Colonic mucosa (tissue), 4 donors: ENCODE results near the gene B3GALT6. TPM values are rescaled to one million over a fixed set of nuclear protein-coding genes. Genes with fewer than 3 reads are reported as not detected.

Source experiments
- DNase-seq: peaks from one replicate; pipeline ENCODE4 v3.0.0-alpha.2; 2020
- H3K27ac ChIP-seq: fragments of 200-600 bp; one replicate; pipeline ENCODE4 v1.8.0; 2021
- H3K27me3 ChIP-seq: fragments of 200-600 bp; one replicate; pipeline ENCODE4 v1.8.0; 2021
- H3K36me3 ChIP-seq: fragments of 200-600 bp; one replicate; pipeline ENCODE4 v1.8.0; 2021
- H3K4me1 ChIP-seq: fragments of 200-600 bp; one replicate; pipeline ENCODE4 v1.8.0; 2021; ENCODE audit warnings: mild to moderate bottlenecking
- H3K4me3 ChIP-seq: fragments of 200-600 bp; one replicate; pipeline ENCODE4 v1.8.0; 2021
- H3K9ac ChIP-seq, 2 donors: one replicate each; pipeline ENCODE4 v1.7.0; 2013; ENCODE audit warnings: control low read depth in 2 of 2, low read depth in 2 of 2, low read length in 2 of 2
- H3K9me3 ChIP-seq: fragments of 200-600 bp; one replicate; pipeline ENCODE4 v1.8.0; 2021
- intact Hi-C: fragments of 100-400 bp; cut with DNase I; formaldehyde crosslinking; loops from one replicate; pipeline ENCODE4 v1.14.1; 2022
- total RNA-seq, 2 donors: library from RNA; stranded (reverse); fragmentation: NEBNext Ultra II Directional in 1 of 2; extraction: Animal tissue kit (Norgen Biotek cat#: 25700) in 1 of 2; gene quantifications; one replicate each; pipeline ENCODE4 v1.2.1, GENCODE V29; 2021
- TF ChIP-seq, protein P1 (sequence below): fragments of 200-600 bp; IDR thresholded peaks from one replicate; pipeline ENCODE4 v1.8.0; 2022; ENCODE audit warnings: antibody characterized with exemption, mild to moderate bottlenecking
- donor health status: healthy.
- donor health status: DM: no; HTN: no; CAD: no.
- donor health status: DM: no; HTN: no; CAD: no.

Gene B3GALT6
- total RNA-seq, 2 donors from 2014 or later = 8.0 to 12.0 TPM

DNA sequence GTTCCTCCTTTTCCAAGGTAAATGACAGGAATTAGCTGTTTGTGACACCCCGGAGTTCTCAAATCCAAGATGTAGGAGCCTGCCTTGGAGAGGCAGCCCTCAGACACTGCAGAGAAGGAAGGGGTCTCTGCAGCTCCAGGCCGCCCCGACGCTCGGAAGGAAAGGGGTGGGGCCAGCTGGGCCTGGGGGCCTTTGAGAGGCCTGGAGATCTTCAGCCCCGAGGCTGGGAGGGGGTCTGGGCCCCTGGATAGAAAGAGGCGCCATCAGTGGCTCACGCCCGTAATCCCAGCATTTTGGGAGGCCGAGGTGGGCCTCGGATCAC lies 24.5 kb upstream of the B3GALT6 start:
- Histone ChIP-seq H3K27me3 (peaks cover 28% of the 10 kb centered on the region), H3K27ac (no peak overlapping the region), H3K4me3 (no peak overlapping the region), H3K36me3 (no peaks in the 10 kb centered on the region), H3K9me3 (no peaks in the 10 kb centered on the region), H3K4me1 (peaks cover 4% of the 10 kb centered on the region), H3K9ac (no peak overlapping the region)
- intact Hi-C loops = no loop called here
- no peak for DNase-seq
- TF ChIP-seq, protein P1, sequence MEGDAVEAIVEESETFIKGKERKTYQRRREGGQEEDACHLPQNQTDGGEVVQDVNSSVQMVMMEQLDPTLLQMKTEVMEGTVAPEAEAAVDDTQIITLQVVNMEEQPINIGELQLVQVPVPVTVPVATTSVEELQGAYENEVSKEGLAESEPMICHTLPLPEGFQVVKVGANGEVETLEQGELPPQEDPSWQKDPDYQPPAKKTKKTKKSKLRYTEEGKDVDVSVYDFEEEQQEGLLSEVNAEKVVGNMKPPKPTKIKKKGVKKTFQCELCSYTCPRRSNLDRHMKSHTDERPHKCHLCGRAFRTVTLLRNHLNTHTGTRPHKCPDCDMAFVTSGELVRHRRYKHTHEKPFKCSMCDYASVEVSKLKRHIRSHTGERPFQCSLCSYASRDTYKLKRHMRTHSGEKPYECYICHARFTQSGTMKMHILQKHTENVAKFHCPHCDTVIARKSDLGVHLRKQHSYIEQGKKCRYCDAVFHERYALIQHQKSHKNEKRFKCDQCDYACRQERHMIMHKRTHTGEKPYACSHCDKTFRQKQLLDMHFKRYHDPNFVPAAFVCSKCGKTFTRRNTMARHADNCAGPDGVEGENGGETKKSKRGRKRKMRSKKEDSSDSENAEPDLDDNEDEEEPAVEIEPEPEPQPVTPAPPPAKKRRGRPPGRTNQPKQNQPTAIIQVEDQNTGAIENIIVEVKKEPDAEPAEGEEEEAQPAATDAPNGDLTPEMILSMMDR = no peak

DNA sequence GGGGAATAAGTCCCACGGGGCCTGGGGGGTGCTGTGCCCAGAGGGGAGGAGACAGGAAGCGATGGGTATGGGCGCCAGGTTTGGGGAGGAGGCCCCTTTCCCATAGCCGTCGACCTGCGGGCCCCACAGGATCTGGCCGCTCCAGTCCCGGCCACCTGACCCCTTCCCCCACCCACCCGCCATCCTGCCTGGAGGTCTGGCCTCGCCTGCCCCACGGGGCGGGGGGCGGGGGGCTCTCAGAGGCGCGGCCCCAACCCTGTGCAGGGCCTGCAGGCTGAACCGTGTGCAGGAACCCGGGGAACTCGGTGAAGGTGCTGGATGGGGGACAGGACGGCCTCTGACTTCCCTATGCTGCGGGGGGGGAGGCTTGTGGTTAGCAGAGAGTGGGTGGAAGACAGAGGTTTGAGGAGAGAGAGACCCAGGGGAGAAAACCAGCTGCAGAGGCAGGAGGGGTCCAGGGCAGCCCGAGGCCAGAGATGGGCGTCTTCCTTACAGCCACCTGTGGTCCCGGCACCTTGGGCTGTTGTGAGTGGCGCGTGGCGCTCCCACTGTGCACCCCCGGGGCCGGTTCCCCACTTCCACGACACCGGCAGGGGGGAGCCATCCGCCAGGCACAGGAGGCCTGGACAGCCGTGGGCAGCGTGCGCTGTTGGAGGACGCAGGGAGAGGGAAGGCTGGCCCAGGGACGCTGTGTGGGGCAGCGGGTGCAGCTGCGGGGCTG lies 23.2 kb upstream of the B3GALT6 start:
- H3K9ac ChIP-seq = peak overlapping the region in 1 of 2 donors; percentile 64
- no peaks in the 10 kb centered on the region for H3K36me3 ChIP-seq
- no peak overlapping the region for H3K27ac ChIP-seq
- TF ChIP-seq, protein P1 = no peak
- no peak for DNase-seq
- H3K4me3 ChIP-seq = no peak overlapping the region
- no peaks in the 10 kb centered on the region for H3K9me3 ChIP-seq
- intact Hi-C loops = no loop called here
- peaks cover 4% of the 10 kb centered on the region for H3K4me1 ChIP-seq
- peaks cover 24% of the 10 kb centered on the region for H3K27me3 ChIP-seq

DNA sequence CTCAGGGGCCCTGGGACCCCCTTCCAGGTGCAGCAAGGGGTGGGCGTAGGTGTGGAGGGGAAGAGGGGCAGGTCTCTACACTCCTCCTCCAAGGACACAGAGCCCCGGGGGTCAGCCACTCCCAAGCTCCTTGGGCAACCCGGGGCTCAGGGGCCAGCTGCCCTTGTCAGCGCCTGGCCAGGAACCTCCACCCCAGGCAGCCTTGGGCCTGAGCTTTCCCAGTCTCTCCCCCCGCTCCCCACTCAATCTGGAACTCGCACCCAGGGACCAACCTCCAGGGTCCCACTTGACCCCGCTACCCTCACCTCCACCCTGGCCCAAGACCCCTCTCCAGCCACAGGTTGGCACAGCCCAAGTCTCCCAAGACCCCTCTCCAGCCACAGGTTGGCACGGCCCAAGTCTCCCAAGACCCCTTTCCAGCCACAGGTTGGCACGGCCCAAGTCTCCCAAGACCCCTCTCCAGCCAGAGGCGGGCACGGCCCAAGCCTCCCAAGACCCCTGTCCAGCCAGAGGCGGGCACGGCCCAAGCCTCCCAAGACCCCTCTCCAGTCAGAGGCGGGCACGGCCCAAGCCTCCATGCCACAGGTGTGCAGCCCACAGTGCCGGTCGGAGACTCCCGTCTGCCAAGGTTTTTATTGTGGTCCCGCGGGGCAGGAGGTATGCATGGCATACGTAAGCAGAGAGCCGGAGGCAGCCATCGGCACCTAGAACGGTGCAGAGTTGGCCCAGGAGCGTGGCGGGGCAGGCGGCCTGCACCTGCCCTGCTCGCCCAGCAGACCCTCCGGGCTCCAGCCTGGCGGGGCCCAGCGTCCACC lies 21.1 kb upstream of the B3GALT6 start:
- Histone ChIP-seq H3K4me1 (peaks cover 4% of the 10 kb centered on the region), H3K9ac (no peak overlapping the region), H3K4me3 (no peak overlapping the region), H3K36me3 (no peaks in the 10 kb centered on the region), H3K27me3 (peaks cover 14% of the 10 kb centered on the region), H3K27ac (no peak overlapping the region), H3K9me3 (no peaks in the 10 kb centered on the region)
- no peak for DNase-seq
- TF ChIP-seq, protein P1 = no peak
- intact Hi-C loops = no loop called here

DNA sequence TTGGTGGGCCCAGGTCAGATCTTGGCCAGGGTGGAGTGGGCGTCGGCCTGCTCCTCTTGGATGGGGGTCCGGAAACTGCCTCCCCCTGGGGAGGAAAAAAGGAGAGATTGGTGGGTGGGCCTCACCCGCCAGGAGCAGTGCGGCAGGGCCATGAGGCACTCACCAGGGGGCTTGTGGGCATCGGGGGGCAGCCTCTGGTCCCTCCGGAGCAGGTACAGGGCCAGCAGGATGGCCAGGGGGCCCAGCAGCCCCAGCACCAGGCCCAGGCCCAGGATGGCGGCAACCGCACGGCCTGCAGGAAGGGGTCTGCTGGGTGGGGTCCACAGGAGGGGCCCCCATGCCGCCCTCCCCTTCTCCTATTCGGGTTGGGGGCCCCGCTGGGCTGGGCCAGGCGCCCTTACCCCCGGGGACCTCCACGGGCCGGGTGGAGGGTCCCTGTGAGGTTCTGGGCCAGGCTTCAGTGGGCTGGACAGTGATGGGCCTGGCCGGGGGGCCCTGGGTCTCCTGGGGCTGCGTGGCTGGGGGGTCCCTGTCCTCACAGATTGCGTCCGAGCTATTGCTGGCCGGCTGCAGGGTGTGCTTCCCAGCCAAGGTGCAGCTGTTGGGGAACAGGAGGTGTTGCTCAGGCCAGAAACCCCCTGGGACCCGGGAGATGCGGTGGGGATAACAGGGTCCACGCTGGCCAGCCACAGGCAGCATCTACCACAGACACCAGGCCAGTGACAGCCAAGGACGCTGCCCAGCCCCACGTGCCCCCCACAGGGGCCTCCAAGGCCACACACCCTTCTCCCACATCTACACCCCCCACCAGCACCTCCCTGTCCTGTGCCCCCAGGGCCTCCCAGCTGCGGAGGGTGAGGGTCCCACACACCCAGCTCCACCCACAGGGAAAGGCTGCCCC lies 20.2 kb upstream of the B3GALT6 start:
- no peak overlapping the region for H3K4me3 ChIP-seq
- no peaks in the 10 kb centered on the region for H3K4me1 ChIP-seq
- TF ChIP-seq, protein P1 = no peak
- no peak for DNase-seq
- no peak overlapping the region for H3K9ac ChIP-seq
- H3K27me3 ChIP-seq = peaks cover 6% of the 10 kb centered on the region
- H3K36me3 ChIP-seq = no peaks in the 10 kb centered on the region
- intact Hi-C loops = no loop called here
- H3K27ac ChIP-seq = no peak overlapping the region
- H3K9me3 ChIP-seq = no peaks in the 10 kb centered on the region

DNA sequence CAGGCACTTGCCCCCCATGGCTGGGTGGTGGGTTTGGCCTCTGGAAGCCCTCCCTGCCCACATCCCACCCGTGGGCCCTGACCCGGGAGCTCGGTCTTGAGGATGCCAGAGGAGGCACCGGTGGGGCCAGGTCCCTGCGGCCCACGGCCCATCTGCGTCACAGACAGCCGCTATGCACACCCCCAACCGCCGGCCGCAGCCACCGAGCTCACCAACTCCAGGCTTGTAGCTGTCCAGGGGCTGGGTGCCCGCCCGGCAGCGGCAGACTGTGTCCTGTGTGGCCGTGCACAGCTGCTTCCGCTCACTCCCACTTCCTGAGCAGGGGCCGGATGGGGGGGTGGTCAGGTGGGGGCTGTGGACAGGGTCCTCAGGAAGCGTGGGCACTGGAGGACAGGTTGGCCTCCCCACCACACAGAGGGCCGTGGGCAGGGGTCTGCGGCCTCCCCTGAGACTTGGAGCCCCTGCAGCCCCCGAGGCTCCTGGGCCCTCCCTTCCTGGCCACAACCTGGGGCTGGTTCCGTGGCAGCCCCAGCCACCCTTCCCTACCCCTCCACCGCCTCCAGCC lies 19.2 kb upstream of the B3GALT6 start:
- intact Hi-C loops = no loop called here
- Histone ChIP-seq H3K9me3 (no peaks in the 10 kb centered on the region), H3K4me1 (no peaks in the 10 kb centered on the region), H3K27ac (no peak overlapping the region), H3K27me3 (no peaks in the 10 kb centered on the region), H3K36me3 (peaks cover 5% of the 10 kb centered on the region), H3K9ac (peak overlapping the region in 1 of 2 donors; percentile 40), H3K4me3 (peak overlapping the region; percentile 23)
- TF ChIP-seq, protein P1 = no peak
- no peak for DNase-seq
